HL-60 (cell line): ENCODE measurements around the gene KRTAP10-12.
"Not testable (repeated sequence)": the region's sequence is repeated elsewhere in the genome, so short reads cannot be mapped to it uniquely, and the experiment has no call there.

Experiments
- CTCF ChIP-seq: IDR thresholded peaks from one replicate; pipeline ENCODE4 v1.5.1; 2011; ENCODE audit warnings: low read length, control low read depth, inconsistent platforms; ENCODE audit not compliant: insufficient read depth
- GABPA ChIP-seq: IDR thresholded peaks from 2 replicates; pipeline ENCODE4 v1.6.1; 2012; ENCODE audit warnings: low read depth
- POLR2AphosphoS5 ChIP-seq: IDR thresholded peaks from 2 replicates; pipeline ENCODE4 v1.6.1; 2012; ENCODE audit warnings: low read depth

- TF ChIP-seq GABPA, CTCF, POLR2AphosphoS5: not testable (repeated sequence)
Observed at GRCh38 chr21:44661567-44661966, 35.4 kb upstream of the KRTAP10-12 start.
